Large intestine (tissue), 12 donors: ENCODE data around the gene OR9Q2. TPM values are rescaled to one million over a fixed set of nuclear protein-coding genes. Genes with fewer than 3 reads are reported as not detected.

Source experiments
- DNase-seq, 2 donors: peaks; one replicate each; pipeline versions ENCODE4 v3.0.0 to v3.0.0-alpha.2; 2013
- H3K27ac ChIP-seq: one replicate; pipeline ENCODE4 v1.5.1; 2013; ENCODE audit warnings: low read length
- H3K27me3 ChIP-seq: 2 replicates; pipeline ENCODE4 v1.6.1; 2013; ENCODE audit warnings: low read length; ENCODE audit not compliant: control insufficient read depth, insufficient read depth
- H3K36me3 ChIP-seq: 2 replicates; pipeline ENCODE4 v1.6.1; 2013; ENCODE audit warnings: low read length; ENCODE audit not compliant: control insufficient read depth, insufficient read depth
- H3K4me1 ChIP-seq: one replicate; pipeline ENCODE4 v1.6.1; 2013; ENCODE audit warnings: low read length; ENCODE audit not compliant: control insufficient read depth, insufficient read depth
- H3K4me3 ChIP-seq: one replicate; pipeline ENCODE4 v1.5.1; 2013; ENCODE audit warnings: low read length
- H3K9me3 ChIP-seq: one replicate; pipeline ENCODE4 v1.6.1; 2013; ENCODE audit warnings: mild to moderate bottlenecking, low read depth, low read length, moderate library complexity; ENCODE audit not compliant: control insufficient read depth
- WGBS: methylation state at CpG from one replicate; pipeline ENCODE4 v1.1.5; 2013; ENCODE audit warnings: low lambda C conversion rate; ENCODE audit not compliant: insufficient coverage; 5-methylcytosine and 5-hydroxymethylcytosine counted together
- long read RNA-seq, 11 donors: transcript quantifications; one replicate each; lab custom pipeline, GENCODE V29; 2026
- polyA plus RNA-seq: library from polyadenylated mRNA; unstranded; fragments of 120-200 nt; gene quantifications from one replicate; pipeline ENCODE4 v1.2.1, GENCODE V29; 2013

Gene OR9Q2
- not detected for polyA plus RNA-seq
- long read RNA-seq, donor 1 = 0 reads
- long read RNA-seq, donor 2 = 0 reads
- long read RNA-seq, donor 3 = 0 reads
- long read RNA-seq, donor 4 = 0 reads
- long read RNA-seq, donor 5 = 0 reads
- long read RNA-seq, donor 6 = 0 reads
- long read RNA-seq, donor 7 = 0 reads
- long read RNA-seq, donor 8 = 0 reads
- long read RNA-seq, donor 9 = 0 reads
- long read RNA-seq, donor 10 = 0 reads
- long read RNA-seq, donor 11 = 0 reads

GRCh38 chr11:58188770-58189169 is at the start of gene OR9Q2:
TSS of gene OR9Q2 (plus strand) at chr11:58189070. CDS start at chr11:58190491, 1,421 bp downstream.
- 100% methylated on average over 1 of the region's 2 CpGs for WGBS
- Histone ChIP-seq H3K27me3 (no peaks in the 10 kb centered on the region), H3K4me1 (peaks cover 19% of the 10 kb centered on the region), H3K36me3 (no peaks in the 10 kb centered on the region), H3K27ac (no peak within 1 kb of the TSS), H3K9me3 (peaks cover 7% of the 10 kb centered on the region), H3K4me3 (no peak within 1 kb of the TSS)
- no peak for DNase-seq

DNA sequence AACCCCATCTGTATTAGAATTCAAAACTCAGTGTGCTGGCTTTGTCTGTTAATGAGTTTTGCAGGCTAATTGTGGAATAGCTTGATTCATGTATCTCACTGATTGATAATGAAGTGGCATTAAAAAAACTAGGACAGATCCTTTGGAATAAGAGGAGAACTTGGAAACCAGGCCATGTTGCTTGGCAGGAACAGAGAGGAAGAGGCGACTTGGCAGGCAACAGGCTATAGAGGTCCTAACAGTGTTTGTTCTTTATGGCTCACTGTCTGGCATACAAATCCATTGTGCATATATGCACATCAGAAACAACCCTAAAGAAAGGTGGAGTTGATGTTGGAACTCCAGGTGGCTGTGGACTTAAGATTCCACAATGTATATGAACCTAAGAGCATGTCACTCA is 46.1 kb upstream of the OR9Q2 start:
- DNase-seq = no peak
- no peaks in the 10 kb centered on the region for H3K4me1 ChIP-seq
- no CpG with 5 or more reads among the region's 1 CpG for WGBS
- no peaks in the 10 kb centered on the region for H3K36me3 ChIP-seq
- H3K27ac ChIP-seq = no peak overlapping the region
- H3K27me3 ChIP-seq = no peaks in the 10 kb centered on the region
- no peak overlapping the region for H3K4me3 ChIP-seq
- no peaks in the 10 kb centered on the region for H3K9me3 ChIP-seq

DNA sequence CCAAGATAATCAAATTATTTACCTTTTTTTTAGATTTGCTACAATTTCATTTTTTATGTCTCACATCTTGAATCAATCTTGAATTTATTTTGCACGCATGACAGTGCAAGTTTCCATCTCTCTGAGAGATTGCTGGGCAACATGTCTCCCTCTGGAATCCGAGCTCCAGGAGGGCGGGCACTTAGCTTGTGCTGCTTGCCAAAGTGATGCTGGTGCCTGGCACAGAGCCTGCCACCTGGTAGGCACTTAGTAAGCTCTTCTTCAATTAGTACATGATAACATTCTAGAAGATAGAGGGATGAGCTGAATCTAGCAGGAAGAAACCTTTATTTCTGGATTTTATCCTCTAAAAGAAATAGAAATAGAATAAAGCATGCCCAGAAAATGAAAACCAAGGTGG is 36.1 kb upstream of the OR9Q2 start:
- Histone ChIP-seq H3K27me3 (no peaks in the 10 kb centered on the region), H3K27ac (no peak overlapping the region), H3K9me3 (no peaks in the 10 kb centered on the region), H3K4me3 (no peak overlapping the region), H3K4me1 (no peaks in the 10 kb centered on the region), H3K36me3 (no peaks in the 10 kb centered on the region)
- no CpG with 5 or more reads among the region's 3 CpGs for WGBS
- DNase-seq = no peak

DNA sequence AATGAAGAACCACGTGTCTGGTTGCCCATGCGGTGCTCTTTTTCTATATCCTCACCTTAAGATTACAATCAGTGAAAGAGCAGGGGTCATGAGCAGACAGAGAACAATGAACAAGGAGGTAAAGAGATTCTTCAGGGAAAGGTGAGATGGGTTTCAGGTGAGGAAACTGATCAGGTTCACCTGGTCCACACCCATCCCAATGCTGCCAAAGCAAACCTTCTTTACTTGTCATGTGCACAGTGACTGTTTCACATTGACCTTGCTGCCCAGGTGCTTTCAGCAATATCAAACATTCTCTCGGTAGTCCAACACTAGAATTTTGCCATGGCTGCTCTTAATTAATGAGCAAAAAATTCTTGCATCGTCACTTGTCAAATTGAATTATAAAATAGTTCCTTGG is 24.5 kb upstream of the OR9Q2 start:
- peak overlapping the region; percentile 80 for H3K27ac ChIP-seq
- no peaks in the 10 kb centered on the region for H3K27me3 ChIP-seq
- H3K36me3 ChIP-seq = no peaks in the 10 kb centered on the region
- H3K4me3 ChIP-seq = no peak overlapping the region
- H3K4me1 ChIP-seq = peaks cover 24% of the 10 kb centered on the region
- DNase-seq = peak in 1 of 2 donors; percentile 50
- no peaks in the 10 kb centered on the region for H3K9me3 ChIP-seq
- no CpG with 5 or more reads among the region's 4 CpGs for WGBS

GRCh38 chr11:58164990-58165389 is 23.9 kb upstream of the OR9Q2 start:
- no peaks in the 10 kb centered on the region for H3K27me3 ChIP-seq
- peak overlapping the region; percentile 80 for H3K27ac ChIP-seq
- H3K9me3 ChIP-seq = no peaks in the 10 kb centered on the region
- no CpG with 5 or more reads among the region's 1 CpG for WGBS
- H3K36me3 ChIP-seq = no peaks in the 10 kb centered on the region
- peaks cover 24% of the 10 kb centered on the region for H3K4me1 ChIP-seq
- no peak overlapping the region for H3K4me3 ChIP-seq
- no peak for DNase-seq

- no peak overlapping the region for H3K4me3 ChIP-seq
- DNase-seq = peak; percentile 78 to 91
- H3K27ac ChIP-seq = peak overlapping the region; percentile 80
These were observed 23.3 kb upstream of the OR9Q2 start for GRCh38 chr11:58165504-58166106.

GRCh38 chr11:58177409-58178054 is 11.3 kb upstream of the OR9Q2 start:
- Histone ChIP-seq H3K27me3 (no peaks in the 10 kb centered on the region), H3K4me1 (no peaks in the 10 kb centered on the region), H3K36me3 (no peaks in the 10 kb centered on the region), H3K27ac (no peak overlapping the region), H3K4me3 (no peak overlapping the region), H3K9me3 (no peaks in the 10 kb centered on the region)
- no peak for DNase-seq
- 89% methylated on average over 5 of the region's 5 CpGs for WGBS

More at GRCh38 chr11:58165504-58166106, 23.3 kb upstream of the OR9Q2 start:
- 18% methylated on average over 3 of the region's 7 CpGs for WGBS
- H3K27me3 ChIP-seq = no peaks in the 10 kb centered on the region
- no peaks in the 10 kb centered on the region for H3K36me3 ChIP-seq
- peaks cover 24% of the 10 kb centered on the region for H3K4me1 ChIP-seq
- H3K9me3 ChIP-seq = no peaks in the 10 kb centered on the region

- Histone ChIP-seq H3K4me3 (no peak overlapping the region), H3K9me3 (no peaks in the 10 kb centered on the region), H3K4me1 (no peaks in the 10 kb centered on the region), H3K36me3 (no peaks in the 10 kb centered on the region), H3K27me3 (no peaks in the 10 kb centered on the region), H3K27ac (no peak overlapping the region)
- DNase-seq = no peak
- WGBS = 64% methylated on average over 3 of the region's 6 CpGs
These were observed 10.4 kb upstream of the OR9Q2 start for GRCh38 chr11:58178444-58178843.

- H3K27me3 ChIP-seq = no peaks in the 10 kb centered on the region
- no peaks in the 10 kb centered on the region for H3K9me3 ChIP-seq
- DNase-seq = no peak
- WGBS = no CpG with 5 or more reads among the region's 7 CpGs
- no peak overlapping the region for H3K4me3 ChIP-seq
- no peaks in the 10 kb centered on the region for H3K4me1 ChIP-seq
- H3K36me3 ChIP-seq = no peaks in the 10 kb centered on the region
- no peak overlapping the region for H3K27ac ChIP-seq
These were observed 9.2 kb upstream of the OR9Q2 start for GRCh38 chr11:58179648-58180047.

- DNase-seq = no peak
- Histone ChIP-seq H3K4me1 (peaks cover 7% of the 10 kb centered on the region), H3K4me3 (no peak overlapping the region), H3K36me3 (no peaks in the 10 kb centered on the region), H3K9me3 (peaks cover 7% of the 10 kb centered on the region), H3K27me3 (no peaks in the 10 kb centered on the region), H3K27ac (no peak overlapping the region)
- WGBS = no CpG with 5 or more reads among the region's 4 CpGs
These were observed 1.9 kb upstream of the OR9Q2 start for GRCh38 chr11:58186938-58187337.
